HFFc6 (cell line): ENCODE data around the gene PHKB. TPM values are rescaled to one million over a fixed set of nuclear protein-coding genes. Genes with fewer than 3 reads are reported as not detected.

Experiments used
- DNase-seq: peaks from one replicate; pipeline ENCODE4 v3.0.0-alpha.2; 2018
- H3K27ac Mint-ChIP-seq: 2 replicates; pipeline ENCODE4 v1.8.0; 2020; ENCODE audit warnings: mild to moderate bottlenecking, mixed read lengths
- H3K27me3 Mint-ChIP-seq: 2 replicates; pipeline ENCODE4 v1.8.0; 2021; ENCODE audit warnings: mild to moderate bottlenecking, moderate library complexity, mixed read lengths; ENCODE audit not compliant: insufficient read depth
- H3K36me3 Mint-ChIP-seq: 2 replicates; pipeline ENCODE4 v1.8.0; 2021; ENCODE audit warnings: low read depth, mixed read lengths
- H3K4me1 Mint-ChIP-seq: 2 replicates; pipeline ENCODE4 v1.8.0; 2020; ENCODE audit warnings: low read depth, mixed read lengths
- H3K4me3 Mint-ChIP-seq: 2 replicates; pipeline ENCODE4 v1.8.0; 2020; ENCODE audit warnings: mild to moderate bottlenecking, moderate library complexity, mixed read lengths
- H3K9me3 Mint-ChIP-seq: 2 replicates; pipeline ENCODE4 v1.8.0; 2020; ENCODE audit warnings: mild to moderate bottlenecking, mixed read lengths
- CTCF ChIP-seq: fragments of 200-600 bp; sonication (generic); IDR thresholded peaks from 2 replicates; pipeline ENCODE4 v1.5.0; 2021; ENCODE audit warnings: antibody characterized with exemption, mild to moderate bottlenecking
- total RNA-seq, 6 experiments: library from RNA; stranded (reverse); fragmentation: NEBNext Ultra II Directional; extraction: Animal tissue kit (Norgen Biotek cat#: 25700); gene quantifications; 2 replicates in 1 of 6; 3 replicates in 5 of 6; pipeline ENCODE4 v1.2.3, GENCODE V29; 2021

The PHKB gene
- total RNA-seq, 6 experiments from 2014 or later, result 54.5 to 66.5 (median 62.6) TPM

GRCh38 chr16:47657977-47658376 is 196.8 kb downstream of the PHKB start:
- H3K27ac Mint-ChIP-seq, result no peak overlapping the region
- H3K36me3 Mint-ChIP-seq, result peaks cover 36% of the 10 kb centered on the region
- H3K27me3 Mint-ChIP-seq, result no peaks in the 10 kb centered on the region
- no peaks in the 10 kb centered on the region for H3K9me3 Mint-ChIP-seq
- H3K4me1 Mint-ChIP-seq, result no peaks in the 10 kb centered on the region
- DNase-seq, result no peak
- H3K4me3 Mint-ChIP-seq, result no peak overlapping the region
- no peak for TF ChIP-seq CTCF

- no peaks in the 10 kb centered on the region for H3K9me3 Mint-ChIP-seq
- DNase-seq, result no peak
- no peak overlapping the region for H3K27ac Mint-ChIP-seq
- H3K4me3 Mint-ChIP-seq, result no peak overlapping the region
- TF ChIP-seq CTCF, result no peak; the same call in 1 of the 2 replicates
- no peaks in the 10 kb centered on the region for H3K27me3 Mint-ChIP-seq
- peaks cover 25% of the 10 kb centered on the region for H3K36me3 Mint-ChIP-seq
- no peaks in the 10 kb centered on the region for H3K4me1 Mint-ChIP-seq
Measured at GRCh38 chr16:47660540-47660939, 199.4 kb downstream of the PHKB start.

GRCh38 chr16:47664653-47665325 is 203.7 kb downstream of the PHKB start:
- DNase-seq, result no peak
- no peaks in the 10 kb centered on the region for H3K9me3 Mint-ChIP-seq
- no peak for TF ChIP-seq CTCF
- H3K4me3 Mint-ChIP-seq, result no peak overlapping the region
- peaks cover 32% of the 10 kb centered on the region for H3K36me3 Mint-ChIP-seq
- H3K27me3 Mint-ChIP-seq, result no peaks in the 10 kb centered on the region
- no peak overlapping the region for H3K27ac Mint-ChIP-seq
- peaks cover 5% of the 10 kb centered on the region; the same call in 1 of the 2 replicates for H3K4me1 Mint-ChIP-seq

GRCh38 chr16:47666434-47666833 is 205.3 kb downstream of the PHKB start:
- Mint-ChIP-seq H3K36me3 (peaks cover 19% of the 10 kb centered on the region), H3K4me3 (no peak overlapping the region), H3K4me1 (peaks cover 5% of the 10 kb centered on the region; the same call in 1 of the 2 replicates), H3K9me3 (no peaks in the 10 kb centered on the region), H3K27ac (no peak overlapping the region), H3K27me3 (no peaks in the 10 kb centered on the region)
- TF ChIP-seq CTCF, result no peak
- no peak for DNase-seq

GRCh38 chr16:47667956-47668355 is 206.8 kb downstream of the PHKB start:
- H3K4me1 Mint-ChIP-seq, result peaks cover 5% of the 10 kb centered on the region; the same call in 1 of the 2 replicates
- peaks cover 14% of the 10 kb centered on the region for H3K36me3 Mint-ChIP-seq
- H3K4me3 Mint-ChIP-seq, result no peak overlapping the region
- no peak for TF ChIP-seq CTCF
- H3K27ac Mint-ChIP-seq, result no peak overlapping the region; the same call in 1 of the 2 replicates
- no peak for DNase-seq
- H3K27me3 Mint-ChIP-seq, result no peaks in the 10 kb centered on the region
- H3K9me3 Mint-ChIP-seq, result no peaks in the 10 kb centered on the region
